Uterus (tissue), 4 donors: Measurements from ENCODE around the gene DNAH8. TPM values are rescaled to one million over a fixed set of nuclear protein-coding genes. Genes with fewer than 3 reads are reported as not detected.

Experiments used
- DNase-seq, 2 donors: peaks; one replicate each; pipeline ENCODE4 v3.0.0-alpha.2; 2019 to 2020
- H3K27ac ChIP-seq, 2 donors: fragments of 200-600 bp; sonication (generic); 1 replicate in 1 of 2; 2 replicates in 1 of 2; pipeline ENCODE4 v1.5.1; 2016 to 2018
- H3K27me3 ChIP-seq, 2 donors: fragments of 200-600 bp; sonication (generic); one replicate each; pipeline ENCODE4 v1.5.1; 2018 to 2019; ENCODE audit warnings: control low read depth in 1 of 2
- H3K36me3 ChIP-seq, 2 donors: fragments of 200-600 bp; sonication (generic); one replicate each; pipeline ENCODE4 v1.5.1; 2019; ENCODE audit warnings: control low read depth in 1 of 2
- H3K4me1 ChIP-seq, 2 donors: fragments of 200-600 bp; sonication (generic); one replicate each; pipeline ENCODE4 v1.5.1; 2018 to 2019; ENCODE audit warnings: control low read depth in 1 of 2
- H3K4me3 ChIP-seq, 2 donors: fragments of 200-600 bp; sonication (generic); 1 replicate in 1 of 2; 2 replicates in 1 of 2; pipeline ENCODE4 v1.5.1; 2018 to 2019; ENCODE audit warnings: mild to moderate bottlenecking in 1 of 2
- H3K9me3 ChIP-seq, 2 donors: fragments of 200-600 bp; sonication (generic); one replicate each; pipeline ENCODE4 v1.5.1; 2019; ENCODE audit warnings: control low read depth in 1 of 2
- POLR2A ChIP-seq, 2 donors: fragments of 450-650 bp; IDR thresholded peaks; one replicate each; pipeline ENCODE4 v1.6.1; 2016; ENCODE audit warnings: antibody characterized with exemption in 2 of 2, mild to moderate bottlenecking in 1 of 2, moderate library complexity in 1 of 2
- intact Hi-C: fragments of 100-400 bp; cut with DNase I; formaldehyde crosslinking; loops from one replicate; pipeline ENCODE4 v1.15.1; 2023; ENCODE audit warnings: low total_unique reads
- total RNA-seq, 4 donors: library from RNA; depleted of rRNA in 3 of 4; stranded (reverse); fragments of >200 nt in 3 of 4; gene quantifications; one replicate each; pipeline versions ENCODE4 v1.1.0 to v1.2.4, GENCODE V29; 2014 to 2023
- TF ChIP-seq, protein P1 (sequence below), 4 experiments: fragments of 200-600 bp in 2 of 4; fragments of 450-650 bp in 2 of 4; sonication (generic) in 2 of 4; IDR thresholded peaks; one replicate each; pipeline ENCODE4 v1.5.1; 2016 to 2019; ENCODE audit warnings: antibody characterized with exemption in 4 of 4, mild to moderate bottlenecking in 2 of 4, moderate library complexity in 1 of 4
- donor health status: DM: yes; HTN: yes; CAD: no.

DNAH8 gene
- total RNA-seq, 4 donors from 2014 or later = 0.03 to 0.69 TPM; not detected in 2

DNA sequence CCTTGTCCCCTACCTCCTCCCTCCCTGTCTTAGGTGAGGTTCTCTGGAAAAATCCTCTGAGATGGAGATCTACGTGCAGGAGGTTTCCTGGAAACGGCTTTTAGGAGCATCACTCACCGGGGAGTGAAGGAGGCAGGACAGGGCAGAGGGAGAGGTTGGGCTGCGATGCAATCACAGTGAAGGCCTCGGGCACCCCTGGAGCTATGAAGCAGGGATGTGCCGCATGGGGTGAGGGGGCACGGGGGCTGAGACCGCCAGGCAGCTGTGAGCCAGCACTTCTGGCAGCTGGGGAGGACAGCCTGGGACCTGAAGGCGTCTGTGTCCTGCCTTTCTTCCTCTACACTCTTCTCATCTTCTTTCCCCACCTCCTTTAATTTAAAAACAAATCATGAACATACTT lies 320.6 kb downstream of the DNAH8 start:
- intact Hi-C loops = no loop called here

GRCh38 chr6:39037082-39037508 lies 322.0 kb downstream of the DNAH8 start:
- H3K4me3 ChIP-seq = no peak overlapping the region
- H3K9me3 ChIP-seq = no peaks in the 10 kb centered on the region
- DNase-seq = no peak
- intact Hi-C loops = no loop called here
- H3K4me1 ChIP-seq = no peaks in the 10 kb centered on the region
- no peaks in the 10 kb centered on the region for H3K27me3 ChIP-seq
- TF ChIP-seq, protein P1, sequence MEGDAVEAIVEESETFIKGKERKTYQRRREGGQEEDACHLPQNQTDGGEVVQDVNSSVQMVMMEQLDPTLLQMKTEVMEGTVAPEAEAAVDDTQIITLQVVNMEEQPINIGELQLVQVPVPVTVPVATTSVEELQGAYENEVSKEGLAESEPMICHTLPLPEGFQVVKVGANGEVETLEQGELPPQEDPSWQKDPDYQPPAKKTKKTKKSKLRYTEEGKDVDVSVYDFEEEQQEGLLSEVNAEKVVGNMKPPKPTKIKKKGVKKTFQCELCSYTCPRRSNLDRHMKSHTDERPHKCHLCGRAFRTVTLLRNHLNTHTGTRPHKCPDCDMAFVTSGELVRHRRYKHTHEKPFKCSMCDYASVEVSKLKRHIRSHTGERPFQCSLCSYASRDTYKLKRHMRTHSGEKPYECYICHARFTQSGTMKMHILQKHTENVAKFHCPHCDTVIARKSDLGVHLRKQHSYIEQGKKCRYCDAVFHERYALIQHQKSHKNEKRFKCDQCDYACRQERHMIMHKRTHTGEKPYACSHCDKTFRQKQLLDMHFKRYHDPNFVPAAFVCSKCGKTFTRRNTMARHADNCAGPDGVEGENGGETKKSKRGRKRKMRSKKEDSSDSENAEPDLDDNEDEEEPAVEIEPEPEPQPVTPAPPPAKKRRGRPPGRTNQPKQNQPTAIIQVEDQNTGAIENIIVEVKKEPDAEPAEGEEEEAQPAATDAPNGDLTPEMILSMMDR (IDR thresholded peaks at IDR 0.05) = no peak
- no peak for TF ChIP-seq POLR2A (IDR thresholded peaks at IDR 0.05)
- H3K27ac ChIP-seq = no peak overlapping the region
- H3K36me3 ChIP-seq = no peaks in the 10 kb centered on the region

More for the DNA sequence above, 320.6 kb downstream of the DNAH8 start:
- no peak overlapping the region for H3K27ac ChIP-seq
- H3K4me3 ChIP-seq = no peak overlapping the region
- DNase-seq = no peak
- no peaks in the 10 kb centered on the region for H3K36me3 ChIP-seq
- H3K27me3 ChIP-seq = no peaks in the 10 kb centered on the region
- TF ChIP-seq, protein P1 (IDR thresholded peaks at IDR 0.05) = no peak
- TF ChIP-seq POLR2A (IDR thresholded peaks at IDR 0.05) = no peak
- no peaks in the 10 kb centered on the region for H3K9me3 ChIP-seq
- H3K4me1 ChIP-seq = no peaks in the 10 kb centered on the region

GRCh38 chr6:39037707-39038106 lies 322.6 kb downstream of the DNAH8 start:
- intact Hi-C loops = no loop called here
- Histone ChIP-seq H3K9me3 (no peaks in the 10 kb centered on the region), H3K27ac (no peak overlapping the region), H3K27me3 (no peaks in the 10 kb centered on the region), H3K4me1 (no peaks in the 10 kb centered on the region), H3K36me3 (no peaks in the 10 kb centered on the region), H3K4me3 (no peak overlapping the region)
- DNase-seq = no peak
- TF ChIP-seq, protein P1 (IDR thresholded peaks at IDR 0.05) = no peak
- no peak for TF ChIP-seq POLR2A (IDR thresholded peaks at IDR 0.05)

DNA sequence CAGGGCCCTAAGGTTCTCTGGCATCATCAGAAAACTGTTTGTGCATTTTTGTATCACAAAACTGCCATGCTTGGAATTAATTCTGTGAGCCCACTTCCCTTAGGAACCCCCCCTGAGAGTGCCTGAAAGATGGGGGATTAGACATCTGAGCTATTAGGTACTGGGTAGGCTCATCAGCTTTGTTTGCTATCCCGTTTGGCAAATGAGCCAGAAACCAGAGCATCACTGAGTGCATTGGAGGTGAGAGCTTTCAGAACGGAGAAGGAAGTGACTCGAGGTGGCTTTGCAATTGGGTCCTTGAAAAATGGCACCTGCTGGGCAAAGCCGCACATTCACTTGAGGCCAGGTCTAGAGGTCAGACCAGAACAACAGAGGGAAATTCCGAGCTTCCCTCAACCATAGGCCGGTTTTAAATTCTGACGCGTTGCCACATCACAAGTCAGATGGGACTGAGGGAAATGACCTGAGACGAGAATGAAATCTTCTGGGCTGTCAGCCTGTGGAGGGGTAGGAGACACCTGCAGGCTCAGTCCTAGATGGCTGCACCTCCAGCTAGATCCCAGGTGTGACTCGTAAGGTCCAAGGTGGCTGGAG lies 325.1 kb downstream of the DNAH8 start:
- TF ChIP-seq POLR2A (IDR thresholded peaks at IDR 0.05) = no peak
- TF ChIP-seq, protein P1 (IDR thresholded peaks at IDR 0.05) = no peak
- Histone ChIP-seq H3K36me3 (no peaks in the 10 kb centered on the region), H3K27ac (no peak overlapping the region), H3K9me3 (no peaks in the 10 kb centered on the region), H3K27me3 (no peaks in the 10 kb centered on the region), H3K4me3 (no peak overlapping the region), H3K4me1 (no peaks in the 10 kb centered on the region)
- no peak for DNase-seq
- intact Hi-C loops = no loop called here

DNA sequence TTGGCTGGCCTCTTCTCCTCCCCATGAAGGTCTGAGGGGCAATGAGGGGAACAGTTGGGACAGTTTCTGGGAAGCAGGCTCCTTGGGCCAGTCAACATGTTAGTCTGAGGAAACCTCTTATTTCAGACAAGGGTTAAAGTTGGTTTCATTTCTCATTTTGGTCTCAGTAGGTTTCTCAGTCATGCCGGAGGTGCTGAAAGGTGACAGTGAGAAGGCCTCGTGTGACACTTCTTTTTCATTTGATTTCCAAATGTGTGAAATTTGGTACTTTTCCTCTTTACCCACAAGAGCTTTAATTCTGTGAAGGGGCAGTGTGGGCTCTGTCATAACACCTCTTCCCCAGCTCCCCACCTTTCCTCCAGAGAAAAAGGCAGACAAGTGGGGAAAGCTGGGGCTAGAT lies 326.0 kb downstream of the DNAH8 start:
- Histone ChIP-seq H3K36me3 (no peaks in the 10 kb centered on the region), H3K27ac (no peak overlapping the region), H3K27me3 (no peaks in the 10 kb centered on the region), H3K9me3 (no peaks in the 10 kb centered on the region), H3K4me3 (no peak overlapping the region), H3K4me1 (no peaks in the 10 kb centered on the region)
- TF ChIP-seq, protein P1 (IDR thresholded peaks at IDR 0.05) = no peak
- no peak for TF ChIP-seq POLR2A (IDR thresholded peaks at IDR 0.05)
- intact Hi-C loops = no loop called here
- no peak for DNase-seq
